GM21423 (cell line): ENCODE data around the gene CD7.

Experiments
- ATAC-seq: cut with Tn5 transposase; IDR thresholded peaks from one replicate; pipeline ENCODE4 v1.9.1; 2021; ENCODE audit warnings: mild to moderate bottlenecking, moderate library complexity; ENCODE audit not compliant: unreplicated experiment

The CD7 gene

DNA sequence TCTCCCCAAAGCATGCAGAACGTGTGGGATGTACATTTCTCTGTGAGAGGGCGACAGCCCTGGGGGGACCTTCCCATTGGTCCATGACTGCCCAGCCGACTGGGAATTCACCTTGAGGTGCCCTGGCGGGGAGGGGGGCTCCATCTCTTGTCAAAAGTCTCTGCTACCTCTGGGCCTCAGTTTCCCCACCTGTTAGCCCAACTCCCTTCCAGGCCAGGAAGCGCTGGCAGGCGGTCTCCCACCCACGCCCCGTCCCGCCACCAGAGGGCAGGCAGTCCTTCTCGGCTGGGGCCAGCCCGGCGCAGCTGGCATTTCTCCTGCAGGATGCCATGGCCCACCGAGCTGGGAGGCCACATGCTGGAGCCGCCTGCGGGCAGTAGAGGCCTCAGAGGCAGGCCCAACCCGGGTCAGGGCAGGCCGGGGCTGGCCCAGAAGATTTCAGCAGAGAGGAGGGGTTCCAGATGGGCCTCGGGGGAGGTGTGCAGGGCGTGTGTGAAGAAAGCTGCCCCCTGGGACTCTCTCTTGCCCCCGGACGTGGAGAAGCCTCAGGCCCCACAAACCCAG is 16.6 kb downstream of the CD7 start:
- ATAC-seq: no peak

DNA sequence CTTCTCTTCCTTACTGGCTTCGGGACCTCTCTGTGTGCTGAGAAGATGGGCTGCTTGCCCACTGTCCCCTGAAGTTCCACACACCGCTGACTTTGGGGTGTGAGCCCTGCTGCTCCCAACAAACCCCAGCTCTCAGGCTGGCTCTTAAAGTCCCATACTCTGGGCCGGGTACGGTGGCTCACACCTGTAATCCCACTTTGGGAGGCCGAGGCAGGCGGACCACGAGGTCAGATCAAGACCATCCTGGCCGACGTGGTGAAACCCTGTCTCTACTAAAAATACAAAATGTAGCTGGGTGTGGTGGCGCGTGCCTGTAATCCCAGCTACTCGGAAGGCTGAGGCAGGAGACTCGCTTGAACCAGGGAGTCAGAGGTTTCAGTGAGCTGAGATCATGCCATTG is 17.2 kb downstream of the CD7 start:
- ATAC-seq: no peak

DNA sequence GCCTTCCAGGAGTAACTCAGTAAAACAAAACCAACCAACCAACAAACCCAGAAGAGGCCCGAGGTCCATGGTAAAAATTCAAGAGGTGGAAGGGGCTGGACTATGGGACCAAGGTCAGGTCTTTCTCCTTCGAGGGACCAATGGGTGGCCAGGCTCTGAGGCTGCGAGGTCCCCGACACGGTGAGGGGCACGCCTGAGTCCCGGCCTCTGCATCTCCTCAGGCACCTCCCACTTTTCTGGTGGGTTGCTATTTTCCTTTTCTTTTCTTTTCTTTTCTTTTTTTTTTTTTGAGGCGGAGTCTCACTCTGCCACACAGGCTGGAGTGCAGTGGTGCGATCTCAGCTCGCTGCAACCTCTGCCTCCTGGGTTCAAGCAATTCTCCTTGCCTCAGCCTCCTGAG is 18.0 kb downstream of the CD7 start:
- ATAC-seq: no peak

DNA sequence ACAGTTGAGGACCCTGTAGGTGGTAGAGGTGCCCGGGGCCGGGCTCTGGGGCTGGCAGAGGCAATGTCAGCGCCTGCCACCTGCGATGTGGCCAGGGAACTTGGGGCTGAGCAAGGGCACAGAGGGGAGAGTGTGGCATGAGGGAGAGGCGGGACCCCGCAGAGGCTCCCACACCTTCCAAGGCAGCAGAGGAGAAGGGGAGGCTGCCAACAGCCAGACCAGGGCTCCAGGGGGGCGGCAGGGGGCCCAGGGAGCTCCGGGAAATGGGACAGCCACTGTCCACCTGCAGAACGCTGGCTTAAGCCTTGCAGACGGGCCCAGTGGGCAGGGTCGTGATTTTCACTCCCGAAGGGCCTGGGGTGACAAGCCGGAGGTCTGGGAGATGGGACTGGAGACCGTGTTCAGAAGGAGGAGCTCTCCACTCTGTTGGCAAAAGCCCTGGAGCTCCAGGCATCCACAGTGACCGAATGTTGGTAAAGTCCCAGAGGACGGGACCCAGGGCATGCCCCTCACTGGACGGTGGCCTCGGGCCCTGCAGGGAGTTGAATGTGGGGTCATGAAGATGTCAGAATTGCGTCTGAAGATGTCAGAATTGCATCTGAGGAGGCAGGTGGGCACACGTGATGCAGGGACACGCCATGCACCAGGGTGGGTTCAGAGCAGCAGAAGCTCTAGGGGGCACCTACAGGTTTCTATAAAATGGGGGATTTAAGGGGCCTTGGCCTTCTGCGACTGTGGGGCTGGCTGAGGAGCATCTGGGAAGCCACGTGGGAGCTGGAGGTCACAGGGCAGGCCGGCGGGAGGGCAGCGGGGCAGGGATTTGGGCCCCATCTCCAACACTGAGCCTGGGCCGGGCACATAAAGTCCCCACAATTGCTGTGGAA is 18.6 kb downstream of the CD7 start:
- no peak for ATAC-seq

DNA sequence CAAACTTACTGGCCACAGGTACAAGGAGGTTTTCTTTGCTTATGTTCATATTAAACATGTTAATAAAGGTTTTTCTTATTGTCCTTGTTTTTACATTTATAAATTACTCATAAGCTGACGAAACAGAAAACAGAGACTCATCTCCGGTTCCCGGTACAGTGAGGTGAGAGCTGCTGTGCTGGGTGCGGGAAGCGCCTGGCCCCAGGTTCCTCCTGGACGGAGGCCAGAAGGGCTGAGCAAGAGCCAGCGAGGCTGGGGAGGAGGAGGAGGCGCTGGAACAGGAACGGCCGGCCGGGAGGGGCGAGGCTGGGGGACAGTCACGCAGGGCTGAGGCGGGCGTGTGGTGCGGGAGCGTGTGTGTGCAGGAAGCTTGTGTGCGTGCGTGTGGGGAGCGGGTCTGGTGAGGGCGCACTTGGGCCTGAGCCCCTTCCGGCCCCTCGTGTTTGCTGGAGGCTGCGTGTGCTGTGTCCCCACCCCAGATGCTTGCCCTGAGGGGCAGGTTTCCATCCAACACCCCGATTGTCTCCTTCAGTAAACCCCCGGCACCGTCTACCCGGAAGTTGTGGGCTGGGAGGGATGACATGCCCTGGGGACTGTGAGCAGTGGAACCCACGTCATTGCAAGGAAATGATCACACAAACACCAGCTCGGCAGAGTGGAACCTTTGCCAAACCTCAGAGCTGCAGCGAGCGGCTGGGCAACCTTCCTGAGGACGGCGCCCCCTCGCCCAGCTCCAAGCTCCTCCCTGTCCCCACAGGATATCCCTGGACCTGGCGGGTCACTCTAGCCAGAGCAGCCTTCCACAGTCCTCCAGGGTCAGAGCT is 19.5 kb downstream of the CD7 start:
- ATAC-seq: peak; percentile 56

DNA sequence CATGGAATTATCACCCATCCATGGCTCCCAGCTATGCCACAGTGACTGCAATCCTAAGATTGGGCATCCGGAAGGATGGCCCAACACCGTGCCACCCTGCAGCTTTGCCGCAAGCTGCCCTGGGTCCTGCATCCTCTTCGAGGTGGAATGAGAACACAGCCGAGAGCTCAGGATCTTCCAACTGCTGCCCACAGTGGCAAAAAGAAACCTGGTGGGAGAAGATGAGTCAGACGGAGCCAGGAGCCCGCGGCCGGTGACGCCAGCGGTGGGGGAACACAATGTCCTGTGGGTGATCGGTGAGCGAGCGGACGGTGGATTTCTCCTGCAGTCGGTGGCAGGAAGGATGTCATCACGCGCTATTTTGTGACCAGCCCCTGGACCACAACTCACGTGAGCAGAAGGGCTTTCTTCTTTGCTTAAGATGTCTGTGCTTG is 20.1 kb downstream of the CD7 start:
- ATAC-seq: peak; percentile 29

DNA sequence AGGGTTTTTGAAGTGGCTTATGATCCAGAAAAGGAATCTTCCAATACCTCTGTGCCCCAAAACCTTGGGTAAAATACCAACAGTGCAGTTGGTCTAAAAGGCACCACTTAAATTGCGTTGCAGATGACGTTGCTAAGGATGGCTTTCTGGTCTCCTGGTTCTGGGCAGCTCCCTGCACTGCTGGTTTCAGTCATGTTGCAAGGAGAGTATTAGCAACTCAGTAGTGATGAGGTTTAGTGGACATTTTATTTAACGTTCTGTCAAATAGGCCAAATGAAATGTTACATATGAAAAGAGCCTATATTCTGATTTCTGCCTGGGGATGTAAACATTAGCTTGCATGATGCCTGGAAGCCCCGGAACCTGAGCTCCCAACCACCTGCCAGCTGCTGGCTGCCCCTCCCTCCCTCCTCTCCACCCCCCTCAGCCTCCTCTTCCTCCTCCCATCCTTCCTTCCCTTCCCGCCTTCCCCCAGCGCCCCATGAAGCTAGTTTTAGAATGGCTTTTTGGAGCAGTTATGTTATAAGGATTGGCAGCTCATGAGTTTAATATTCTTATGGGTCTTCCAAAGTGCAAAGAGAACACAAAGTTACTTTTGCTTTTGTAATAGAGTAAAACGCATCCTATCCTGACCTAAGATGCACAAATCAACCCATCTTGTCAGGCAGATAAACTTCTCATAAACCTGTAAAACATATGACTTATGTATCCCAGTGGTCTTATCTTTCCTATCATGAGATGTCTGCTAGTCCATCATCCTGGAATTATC is 20.7 kb downstream of the CD7 start:
- ATAC-seq: no peak

DNA sequence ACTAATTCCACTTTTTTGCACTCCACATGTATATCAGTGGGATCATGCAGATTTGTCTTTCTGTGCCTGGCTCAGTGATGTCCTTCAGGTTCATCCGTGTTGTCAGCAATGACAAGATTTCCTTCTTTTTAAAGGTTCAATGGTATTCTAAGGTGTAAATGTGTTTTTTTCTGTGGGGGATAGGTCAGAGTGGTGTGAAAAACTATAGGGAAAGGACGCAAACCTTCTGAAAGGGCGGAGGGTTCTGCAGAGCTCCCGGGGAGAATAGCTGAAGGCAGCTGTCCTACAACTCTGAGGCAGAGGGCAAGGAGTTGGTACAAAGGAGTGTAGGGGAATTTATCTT is 22.0 kb downstream of the CD7 start:
- ATAC-seq: no peak

DNA sequence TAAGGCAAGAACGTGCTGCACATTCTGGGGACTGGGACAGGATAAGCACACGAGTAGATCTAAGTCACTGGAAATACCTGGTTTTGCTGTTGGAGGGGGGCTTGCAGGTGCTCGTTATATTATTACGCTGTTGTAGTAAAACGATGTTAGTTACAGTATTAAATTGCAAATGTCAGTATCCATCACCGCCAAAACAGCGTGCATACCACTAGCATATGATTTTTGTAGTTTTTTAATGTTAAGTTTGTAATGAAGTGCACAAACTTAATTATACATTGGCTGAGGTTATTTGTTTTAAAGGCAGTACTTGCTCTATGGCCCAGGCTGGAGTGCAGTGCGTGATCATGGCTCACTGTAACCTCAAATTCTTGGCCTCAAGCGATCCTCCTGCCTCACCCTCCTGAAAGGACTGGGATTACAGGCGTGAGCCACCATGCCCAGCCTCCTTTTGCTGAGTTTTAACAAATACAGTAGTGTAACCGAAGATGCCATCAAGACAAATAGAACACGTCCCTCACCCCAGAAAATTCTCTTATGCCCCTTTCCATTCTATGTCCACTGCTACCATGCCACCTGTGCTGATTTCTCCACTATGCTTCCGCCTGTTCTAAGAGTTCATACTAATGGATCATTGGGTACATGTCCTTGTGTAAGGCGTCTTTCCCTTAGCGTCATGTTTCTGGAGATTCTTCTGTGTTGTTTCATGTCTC is 23.2 kb downstream of the CD7 start:
- no peak for ATAC-seq

DNA sequence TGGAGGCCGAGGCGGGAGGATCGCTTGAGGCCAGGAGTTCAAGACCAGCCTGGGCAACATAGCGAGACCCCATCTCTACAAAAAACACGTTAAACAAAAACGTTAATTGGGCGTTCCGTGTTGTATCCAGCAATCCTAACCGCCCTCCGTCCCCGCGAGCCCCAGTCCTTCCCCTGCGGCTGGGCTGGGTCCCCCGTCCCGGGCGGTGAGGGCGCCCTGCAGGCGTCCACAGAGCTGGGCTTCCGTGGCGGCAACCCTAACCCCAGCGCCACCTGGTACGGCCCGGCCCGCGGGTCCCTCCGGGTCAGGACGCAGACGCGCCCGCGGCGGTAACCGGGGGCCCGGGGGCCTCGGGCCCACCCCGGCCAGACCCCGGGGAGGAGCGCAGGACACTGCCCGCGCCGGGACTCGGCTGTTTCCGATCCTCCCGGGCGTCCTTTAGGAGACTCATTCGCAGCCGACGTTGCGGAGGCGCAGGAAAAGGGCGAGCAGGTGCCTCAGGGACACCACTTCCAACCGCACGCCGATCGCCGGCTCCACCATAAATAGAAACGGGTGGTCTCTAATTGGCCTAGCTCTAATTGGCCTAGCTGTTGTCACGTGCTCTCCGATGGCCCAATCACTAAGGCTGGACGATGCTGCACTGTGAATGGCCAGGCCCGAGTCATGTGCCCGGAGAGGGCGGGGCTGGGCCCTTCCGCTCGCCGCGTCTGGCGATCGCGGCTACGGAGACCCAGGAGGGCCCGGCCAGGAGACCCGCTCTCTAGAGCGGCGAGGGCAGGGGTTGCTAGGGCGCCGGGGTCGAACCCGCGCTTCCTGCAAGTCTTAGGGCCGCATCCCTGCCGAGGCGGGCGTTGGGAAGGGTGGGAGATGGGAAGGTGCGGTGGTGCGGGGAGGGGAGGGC is 24.9 kb downstream of the CD7 start:
- peak; percentile 94 for ATAC-seq

DNA sequence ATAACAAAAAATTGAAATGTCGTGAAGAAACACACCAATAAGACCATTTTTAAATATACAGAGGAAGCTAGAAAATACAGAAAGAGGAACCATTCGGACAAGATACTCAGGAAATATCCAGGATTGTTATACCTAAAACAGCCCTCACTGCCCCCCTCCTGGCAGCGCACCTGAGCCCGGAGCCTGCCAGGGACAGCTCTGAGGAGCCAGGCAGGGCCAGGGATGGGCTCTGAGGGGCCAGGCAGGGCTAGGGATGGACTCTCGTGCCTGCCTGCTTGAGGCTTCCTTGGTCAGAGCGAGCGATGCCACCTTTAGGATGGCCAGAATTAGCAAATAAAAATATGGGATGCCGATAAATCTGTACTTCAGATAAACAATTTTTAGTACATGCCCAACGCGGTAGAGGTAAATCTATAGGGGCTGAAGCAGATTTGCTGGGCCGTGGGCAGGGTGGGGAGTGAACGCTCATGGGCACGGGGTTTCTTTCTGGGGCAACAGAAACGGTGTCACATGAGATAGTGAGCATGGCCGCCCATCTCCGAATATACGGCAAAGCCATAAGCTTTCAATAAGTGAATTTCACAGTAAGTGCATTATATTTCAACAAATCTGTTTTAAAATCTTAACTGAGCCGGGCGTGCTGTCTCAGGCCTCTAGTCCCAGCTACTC is 25.7 kb downstream of the CD7 start:
- no peak for ATAC-seq

DNA sequence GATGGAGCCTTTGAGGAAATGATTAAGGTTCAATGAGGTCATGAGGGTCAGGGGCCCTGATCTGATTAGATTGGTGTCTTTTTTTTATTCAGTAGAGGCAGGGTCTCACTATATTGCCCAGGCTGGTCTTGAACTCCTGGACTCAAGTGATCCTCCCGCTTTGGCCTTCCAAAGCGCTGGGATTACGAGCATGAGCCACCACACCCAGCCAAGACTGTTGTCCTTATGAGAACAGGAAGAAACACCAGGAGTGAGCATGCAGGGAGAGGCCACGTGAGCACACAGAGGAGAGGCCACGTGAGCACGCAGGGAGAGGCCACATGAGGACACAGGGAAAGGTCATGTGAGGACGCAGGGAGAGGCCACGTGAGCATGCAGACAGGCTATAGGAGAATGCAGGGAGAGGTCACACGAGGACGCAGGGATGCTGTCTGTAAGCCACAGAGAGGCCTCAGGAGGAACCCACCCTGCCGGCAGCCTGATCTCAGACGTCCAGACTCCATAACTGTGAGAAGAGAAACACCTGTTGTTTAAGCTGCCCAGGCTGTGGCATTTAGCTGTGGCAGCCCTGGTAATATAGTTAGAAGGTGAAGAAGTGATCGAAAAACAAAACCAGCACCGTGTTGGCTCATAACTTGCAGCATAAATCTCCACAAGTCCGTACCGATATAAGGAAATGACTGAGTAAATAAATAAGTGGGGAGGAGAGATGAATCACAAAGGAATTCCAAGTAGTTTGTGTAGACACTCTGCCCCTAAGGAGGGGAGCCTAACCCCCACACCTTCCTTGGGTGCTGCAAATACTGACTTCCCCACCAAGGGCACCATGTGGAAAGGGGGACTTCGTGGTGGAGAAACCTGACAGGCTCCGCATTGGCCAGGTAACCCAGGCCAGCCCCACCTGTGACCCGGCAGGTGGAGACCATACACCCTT is 29.3 kb downstream of the CD7 start:
- ATAC-seq: no peak

DNA sequence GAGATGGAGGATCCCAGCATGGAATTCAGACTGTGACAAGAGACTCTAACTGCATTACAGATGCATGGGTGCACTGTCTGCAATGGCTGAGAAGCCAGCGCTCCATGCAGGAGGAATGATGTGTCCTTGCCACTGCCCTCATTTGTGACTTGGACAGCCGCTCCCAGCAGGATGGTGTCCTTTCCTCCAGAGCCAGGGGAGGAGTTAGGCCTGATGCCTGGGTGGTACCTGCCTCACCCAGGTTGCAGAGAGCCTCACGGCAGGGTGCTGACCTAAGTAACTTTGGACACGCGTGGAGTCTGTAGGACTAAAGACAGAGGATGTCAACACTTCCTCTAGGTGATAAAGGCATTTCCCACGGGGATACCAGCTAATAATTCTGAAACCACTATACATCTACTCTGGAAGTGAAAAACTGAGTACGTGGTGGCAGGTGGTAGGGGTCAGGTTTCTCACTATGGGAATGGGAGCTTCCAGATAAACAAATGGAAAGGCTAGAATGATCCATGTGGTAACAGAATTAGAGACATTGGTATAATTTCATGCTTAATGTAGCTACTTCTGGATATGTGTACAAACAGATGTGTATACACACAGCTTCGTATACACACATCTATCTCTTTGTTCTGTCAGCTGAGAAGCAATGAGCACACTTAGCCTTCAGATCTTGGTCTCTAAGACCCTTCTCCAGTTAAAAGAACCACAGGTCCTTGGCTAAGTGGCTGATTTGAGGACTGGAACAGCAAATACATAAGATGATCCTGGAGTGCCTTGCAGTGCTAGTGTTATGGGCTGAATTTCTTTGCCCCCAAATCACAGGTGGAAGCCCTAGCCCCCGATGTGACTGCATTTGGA is 30.2 kb downstream of the CD7 start:
- no peak for ATAC-seq

DNA sequence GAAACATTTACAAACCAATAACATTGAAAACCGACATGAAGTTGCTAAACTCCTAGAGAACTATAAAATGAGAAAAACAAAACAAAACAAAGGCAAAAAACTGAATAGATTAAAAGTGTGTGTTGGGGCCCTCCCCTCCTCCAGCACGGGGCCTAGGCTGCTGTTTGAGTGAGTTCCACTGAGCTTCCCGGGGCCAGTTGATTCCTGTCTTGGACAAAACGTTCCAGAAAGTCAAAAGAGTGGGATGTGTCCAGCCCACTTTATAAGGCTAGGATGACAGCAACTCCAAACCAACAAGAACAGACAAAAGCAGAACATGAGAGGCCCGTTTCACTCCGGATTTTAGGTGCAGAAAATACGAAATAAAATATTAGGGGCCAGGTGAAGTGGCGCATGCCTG is 32.3 kb downstream of the CD7 start:
- no peak for ATAC-seq

DNA sequence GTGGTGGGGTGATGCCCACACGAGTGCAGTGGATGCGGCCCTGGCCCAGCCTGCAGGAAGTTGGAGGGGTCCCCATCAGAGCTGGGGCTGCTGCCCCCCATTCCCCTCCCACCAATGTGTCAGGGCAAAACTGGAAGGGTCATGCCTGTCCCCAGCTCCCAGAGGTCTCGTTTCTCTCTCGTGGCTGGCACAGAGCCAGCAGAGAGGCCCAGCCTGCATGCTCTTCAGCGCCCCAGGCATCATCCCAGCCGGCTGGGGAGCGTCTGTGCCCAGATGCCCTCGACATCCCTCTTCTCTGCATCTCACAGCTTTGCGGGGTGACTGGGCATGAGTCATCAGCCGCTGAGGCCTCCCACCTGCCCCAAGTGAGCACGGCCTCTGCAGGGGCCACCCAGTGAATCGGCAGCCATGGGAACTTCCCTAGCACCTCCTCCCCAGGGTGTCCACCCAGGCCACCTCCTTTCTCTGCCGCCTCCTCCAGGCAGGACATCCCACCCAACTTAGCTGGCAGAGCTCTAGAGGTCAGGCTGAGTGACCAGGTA is 34.1 kb downstream of the CD7 start:
- no peak for ATAC-seq
